ENCODE results near the gene KIF23.

The KIF23 gene

DNA sequence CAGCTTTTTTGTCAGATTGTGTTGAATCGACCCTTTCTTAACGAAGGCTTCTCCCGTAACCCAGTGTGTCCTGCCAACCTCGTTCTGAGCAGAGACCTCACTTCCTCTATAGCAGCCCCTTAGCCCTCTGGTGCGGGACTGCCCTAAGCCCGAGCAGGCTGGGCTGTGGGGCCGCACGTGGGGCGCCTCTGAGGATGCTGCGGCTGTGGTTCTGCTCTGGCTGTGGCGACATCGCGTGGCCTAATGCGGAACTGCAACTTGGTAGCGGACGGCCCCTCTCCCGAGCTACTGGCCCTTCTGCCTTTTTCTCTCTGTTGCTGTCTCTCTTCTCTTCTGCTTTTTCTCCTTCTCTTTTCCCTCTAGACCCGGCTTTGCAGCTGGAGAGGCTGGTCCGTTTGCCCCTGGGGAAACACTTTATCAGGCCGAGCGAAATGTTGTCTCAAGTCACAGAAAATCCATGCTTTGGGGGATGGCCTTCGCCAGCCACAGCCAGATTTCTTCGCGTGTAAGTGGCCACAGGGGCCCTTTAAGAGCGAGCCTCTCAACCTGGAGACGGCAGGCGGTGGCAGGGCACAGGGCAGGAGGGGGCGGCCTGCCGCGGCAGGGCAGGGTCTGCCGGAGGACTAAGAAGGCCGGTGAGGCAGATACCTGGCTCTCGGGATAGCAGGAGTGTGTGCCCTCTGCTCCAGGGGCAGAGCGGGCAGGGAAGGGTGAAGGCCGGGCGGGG is 19.4 kb upstream of the KIF23 start:
- DNase-seq (ENCODE audit: low read depth in 2 of 2) = peak; percentile 75 to 94

DNA sequence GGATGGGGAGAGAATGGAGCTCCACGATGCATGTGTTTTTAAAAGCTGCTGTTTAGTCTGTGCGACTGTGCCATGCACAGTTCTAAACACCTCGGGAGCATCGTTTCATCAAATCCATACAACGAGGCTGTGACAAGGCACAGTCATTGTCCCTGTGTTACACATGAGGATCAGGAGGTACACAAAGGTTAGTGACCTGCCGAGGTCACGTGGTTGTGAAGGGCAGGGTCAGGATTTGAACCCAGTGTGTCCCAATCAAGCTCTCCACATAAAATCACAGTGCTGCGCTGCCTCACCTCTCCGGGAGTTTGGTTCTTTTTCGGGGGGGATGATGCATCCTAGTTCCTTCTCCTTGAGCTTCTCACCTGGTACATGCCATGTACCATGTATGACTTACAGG is 18.7 kb upstream of the KIF23 start:
- DNase-seq (ENCODE audit: low read depth in 2 of 2) = no peak

DNA sequence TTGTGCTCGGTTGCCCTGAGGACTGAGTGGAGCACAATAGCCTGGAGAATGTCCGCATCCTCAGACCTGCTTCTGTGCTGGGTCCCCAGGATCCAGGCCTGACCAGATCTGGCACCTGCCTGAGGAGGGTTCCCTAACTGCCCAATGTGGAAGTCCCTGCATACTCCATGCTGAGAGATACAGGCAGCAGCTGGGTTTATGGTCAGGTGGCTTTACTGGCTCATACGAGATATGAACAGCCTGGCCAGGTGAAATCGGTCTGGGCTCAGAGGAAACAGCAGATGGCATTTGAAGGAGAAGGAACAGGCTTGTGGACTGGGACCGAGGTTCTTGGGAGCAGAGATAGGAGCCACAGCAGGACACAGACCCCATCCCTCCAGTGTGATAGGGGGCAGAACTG is 18.2 kb upstream of the KIF23 start:
- DNase-seq (ENCODE audit: low read depth in 2 of 2) = no peak

DNA sequence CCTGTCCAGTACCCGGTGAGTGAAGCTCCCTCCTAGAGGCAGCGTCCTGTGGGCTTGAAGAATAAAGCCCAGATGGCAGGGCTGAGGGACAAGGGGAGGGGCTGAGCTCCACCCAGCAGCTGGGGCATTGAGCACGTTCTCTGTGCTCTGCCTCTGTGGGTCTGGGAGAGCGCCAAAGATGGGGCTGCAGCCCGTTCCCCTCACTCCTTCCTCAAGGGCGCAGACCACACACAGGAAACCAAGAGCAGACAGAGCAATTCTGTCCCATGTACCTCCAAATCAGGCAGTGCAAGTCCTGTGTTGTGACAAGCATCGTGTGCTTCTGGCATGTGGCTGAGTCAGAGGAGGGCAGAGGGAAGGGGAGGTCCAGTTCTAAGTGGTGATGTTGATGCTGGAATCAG is 15.7 kb upstream of the KIF23 start:
- DNase-seq (ENCODE audit: low read depth in 2 of 2) = no peak

DNA sequence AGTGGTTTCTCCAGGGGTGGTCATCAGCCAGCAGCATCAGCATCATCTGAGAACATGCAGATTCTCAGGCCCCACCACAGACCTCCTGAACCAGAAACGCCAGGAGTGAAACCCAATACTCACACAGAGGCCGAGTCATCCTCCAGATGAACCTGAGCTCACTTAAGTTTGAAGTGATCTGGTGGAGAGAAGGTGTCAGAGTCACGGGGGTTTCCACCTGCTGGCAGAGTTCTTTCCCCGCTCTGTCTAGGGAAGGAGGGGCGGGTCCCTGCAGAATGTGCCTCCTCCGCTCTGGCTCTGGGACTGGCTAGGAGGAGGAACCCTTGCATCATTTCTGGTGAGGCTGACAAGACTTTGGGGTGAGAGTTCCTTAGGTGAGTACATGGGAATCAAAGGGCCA is 13.3 kb upstream of the KIF23 start:
- peak in 1 of 2 donors; percentile 29 for DNase-seq (ENCODE audit: low read depth in 2 of 2)

DNA sequence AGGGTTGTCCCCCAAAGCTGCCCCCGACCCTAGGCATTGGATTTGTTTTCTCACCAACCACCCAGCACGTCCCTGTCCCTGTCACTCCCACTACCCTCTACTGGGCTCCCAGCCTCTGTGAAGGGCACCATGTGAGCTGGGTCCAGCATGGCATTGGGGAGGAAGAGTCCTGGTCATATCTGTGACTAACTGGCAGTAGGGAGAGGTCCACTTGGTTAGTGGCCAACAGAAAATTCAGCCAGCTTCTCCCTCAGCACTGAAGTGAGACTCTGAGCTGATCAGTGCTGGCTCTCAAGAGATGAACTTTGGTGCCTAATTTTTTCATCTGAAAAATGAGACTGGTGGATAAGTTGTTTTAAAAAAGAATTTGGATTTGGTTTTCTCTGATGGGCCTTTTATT is 11.3 kb upstream of the KIF23 start:
- no peak for DNase-seq (ENCODE audit: low read depth in 2 of 2)

DNA sequence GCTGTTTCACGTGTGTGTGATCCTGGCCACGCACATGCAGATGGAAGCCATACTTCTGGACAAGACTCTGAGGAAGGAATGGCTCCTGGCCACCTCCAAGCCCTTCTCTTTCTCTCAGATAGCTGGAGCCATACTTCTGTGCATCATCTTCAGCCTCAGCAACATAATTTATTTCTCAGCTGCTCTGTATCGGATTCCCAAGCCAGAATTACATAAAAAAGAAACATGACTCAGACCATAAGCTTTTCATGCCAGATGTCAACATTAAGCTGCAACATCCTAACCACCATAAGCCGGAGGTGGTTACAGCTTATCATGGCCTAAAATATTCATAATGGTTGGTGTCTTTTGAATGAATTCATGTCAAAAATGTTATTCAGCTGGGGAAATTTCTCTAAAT is 10.6 kb upstream of the KIF23 start:
- no peak for DNase-seq (ENCODE audit: low read depth in 2 of 2)

DNA sequence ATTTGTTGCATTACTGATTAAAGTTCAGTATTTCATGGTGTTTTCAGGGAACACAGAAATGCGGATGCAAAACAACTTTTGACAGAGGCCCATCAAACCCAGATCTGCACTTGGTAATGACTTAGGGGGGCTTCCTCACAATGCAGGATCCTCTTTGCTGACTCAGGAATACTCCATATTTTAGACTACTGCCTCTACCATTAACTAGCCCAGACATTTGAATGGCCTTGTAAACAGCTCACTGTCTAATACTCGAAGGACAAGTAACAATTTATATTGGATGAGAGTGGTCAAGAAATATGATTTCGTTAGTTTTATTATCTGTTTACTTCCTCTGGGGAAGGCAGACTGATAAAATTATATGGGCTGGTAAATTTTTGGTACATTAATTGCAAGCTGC is 9.0 kb upstream of the KIF23 start:
- no peak for DNase-seq (ENCODE audit: low read depth in 2 of 2)

DNA sequence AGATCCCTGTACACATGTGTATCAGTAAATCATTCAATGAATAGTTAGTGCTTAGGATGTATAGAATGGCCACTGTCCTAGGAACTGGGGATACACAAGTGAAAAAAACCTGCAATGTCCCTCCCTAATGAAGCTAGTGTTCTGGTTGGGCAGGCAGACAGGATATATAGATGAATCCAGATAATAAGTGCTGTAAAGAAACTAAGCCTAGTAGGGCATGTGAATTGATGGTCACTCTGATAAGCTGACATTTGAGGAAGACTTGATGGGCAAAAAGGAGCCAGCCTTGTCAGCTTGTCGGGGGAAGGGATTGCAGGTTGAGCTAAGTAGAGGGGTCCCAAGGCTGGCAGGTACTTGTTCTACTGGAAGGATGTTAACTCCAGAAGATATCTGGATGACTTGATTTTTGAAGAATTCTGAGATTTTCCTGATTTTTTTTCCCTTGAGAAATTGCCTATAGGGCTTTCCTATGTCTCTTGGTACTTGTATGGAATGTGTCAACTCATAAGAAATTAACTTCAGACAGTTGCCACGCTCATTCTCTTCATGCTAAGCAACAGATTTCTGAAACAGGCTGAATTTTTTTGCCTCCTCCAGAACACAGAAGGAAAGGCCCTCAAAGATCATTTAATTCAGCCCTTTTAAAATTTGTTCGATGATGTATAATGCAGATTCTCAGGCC is 6.3 kb upstream of the KIF23 start:
- DNase-seq (ENCODE audit: low read depth in 2 of 2) = no peak

DNA sequence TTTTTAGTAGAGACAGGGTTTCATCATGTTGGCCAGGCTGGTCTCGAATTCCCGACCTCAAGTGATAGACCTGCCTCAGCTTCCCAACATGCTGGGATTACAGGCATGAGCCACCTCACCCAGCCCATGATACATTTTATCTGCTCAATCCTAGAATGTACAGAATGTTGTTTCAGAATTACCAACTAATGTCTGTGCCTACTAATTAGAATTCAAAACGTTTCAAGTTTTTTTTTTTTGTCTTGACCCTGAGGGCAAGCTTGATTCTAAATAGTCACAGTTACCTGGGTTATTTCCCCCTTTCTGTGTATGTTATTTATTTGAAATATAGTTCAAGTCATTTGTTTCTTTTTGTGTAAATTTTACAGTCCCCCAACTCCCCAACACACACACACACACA is 5.3 kb upstream of the KIF23 start:
- DNase-seq (ENCODE audit: low read depth in 2 of 2) = no peak

DNA sequence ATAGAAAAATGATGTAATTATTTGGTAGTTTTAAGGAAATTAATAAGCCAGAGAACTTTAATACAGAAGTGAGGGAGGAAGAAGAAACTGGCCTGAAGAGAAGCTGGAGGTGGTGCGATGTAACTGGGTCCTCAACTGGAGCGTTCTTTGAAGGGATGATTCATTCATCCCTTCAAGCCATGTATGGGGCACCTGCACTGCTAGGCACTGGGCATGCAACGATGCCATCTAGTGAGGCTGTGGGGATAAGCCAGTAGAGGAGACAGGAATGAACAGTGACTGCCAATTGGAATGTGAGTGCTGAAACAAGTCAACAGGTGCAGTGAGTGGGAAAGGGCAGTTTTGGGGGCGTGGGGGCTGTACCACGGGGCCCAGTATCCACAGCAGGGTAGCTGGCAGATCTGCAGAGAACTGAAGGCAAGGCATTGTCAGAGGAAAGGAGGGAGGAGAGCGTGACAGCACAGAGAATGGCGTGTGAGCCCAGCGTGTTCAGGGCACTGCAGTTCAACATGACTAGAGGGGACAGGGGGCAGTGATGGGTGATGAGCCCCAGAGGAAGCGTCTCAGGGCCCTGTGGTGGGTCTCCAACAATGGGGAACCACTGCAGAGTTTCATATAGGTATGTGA is 3.8 kb upstream of the KIF23 start:
- DNase-seq (ENCODE audit: low read depth in 2 of 2) = peak in 1 of 2 donors; percentile 16

DNA sequence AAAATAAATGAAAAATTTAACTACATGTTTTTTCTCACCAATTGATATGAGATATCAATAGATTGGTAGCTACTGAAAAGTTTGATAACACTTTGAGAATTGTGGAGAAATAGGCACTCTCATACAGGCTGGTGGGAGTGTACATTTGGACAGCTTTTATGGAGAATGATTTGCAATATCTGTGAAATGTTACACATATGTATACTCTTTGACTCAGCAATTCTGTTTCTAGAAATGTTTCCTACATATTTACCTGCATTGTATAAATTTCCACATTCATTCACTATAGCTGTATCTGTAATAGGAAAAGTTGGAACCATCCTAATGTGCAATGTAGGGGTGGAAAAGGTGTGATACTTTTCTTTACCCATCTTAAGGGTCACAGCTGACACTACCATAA is 1.9 kb upstream of the KIF23 start:
- no peak for DNase-seq (ENCODE audit: low read depth in 2 of 2)

DNA sequence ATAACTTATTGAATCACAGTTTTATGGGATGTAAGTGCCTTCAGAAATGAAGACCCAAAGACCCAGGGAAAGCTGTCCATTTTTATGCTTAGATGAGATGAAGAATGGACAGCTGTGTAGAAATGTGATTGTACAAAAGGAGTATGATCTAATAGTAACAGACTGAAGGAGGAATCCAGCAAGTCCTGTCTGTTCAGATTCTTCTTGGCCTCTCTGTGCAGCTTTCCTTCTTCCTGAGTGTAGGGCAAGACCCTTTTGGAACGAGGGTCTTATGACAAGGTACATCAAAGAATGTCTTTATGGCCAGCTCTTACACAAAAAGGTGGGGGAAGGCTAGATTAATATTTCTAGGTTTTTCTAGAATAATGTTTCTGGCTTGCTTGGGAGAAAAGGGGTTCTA is 1.4 kb upstream of the KIF23 start:
- DNase-seq (ENCODE audit: low read depth in 2 of 2) = no peak

DNA sequence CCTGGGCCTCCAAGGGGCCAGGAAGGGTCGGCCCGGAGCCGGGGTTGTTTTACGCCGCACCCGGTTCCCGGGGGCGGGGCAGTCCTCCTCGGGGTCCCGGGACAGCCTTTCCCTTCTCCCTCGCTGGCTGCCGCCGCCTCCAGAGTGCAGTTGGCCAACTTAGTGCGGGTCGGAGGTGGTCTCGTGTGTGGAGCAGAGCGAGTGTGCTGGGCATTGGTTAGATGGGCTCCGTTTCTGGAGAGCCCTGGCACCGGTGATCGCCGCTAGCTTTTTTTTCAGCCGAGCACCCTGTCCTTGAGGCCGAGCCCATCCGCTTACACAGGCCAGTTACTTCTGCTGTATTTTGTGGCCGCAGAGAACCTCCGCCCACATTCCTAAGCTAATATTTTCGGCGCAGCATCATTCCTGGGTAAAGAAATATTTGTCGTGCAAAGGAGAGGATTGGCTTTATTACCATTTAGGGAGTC is 585 bp downstream of the KIF23 start:
- no peak for DNase-seq (ENCODE audit: low read depth in 2 of 2)

DNA sequence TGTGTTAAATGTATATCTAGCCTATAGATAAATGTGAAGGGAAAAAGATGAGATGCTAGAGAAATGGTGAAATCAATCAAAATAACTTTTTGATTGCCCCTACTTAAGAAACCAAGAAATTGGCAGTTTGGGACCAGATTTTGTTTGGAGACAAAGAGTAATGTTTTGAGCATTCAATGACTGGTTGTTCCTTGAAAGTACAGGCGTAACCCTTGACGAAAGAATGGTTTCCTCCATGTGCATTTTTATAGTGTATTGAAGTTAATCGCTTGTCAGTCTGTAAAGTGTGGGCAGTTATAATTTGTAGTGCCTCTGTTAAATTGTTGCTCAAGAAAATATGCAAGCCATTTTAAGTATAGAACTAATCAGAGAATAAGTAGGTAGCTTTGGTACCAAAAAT is 1.2 kb downstream of the KIF23 start:
- no peak for DNase-seq (ENCODE audit: low read depth in 2 of 2)

DNA sequence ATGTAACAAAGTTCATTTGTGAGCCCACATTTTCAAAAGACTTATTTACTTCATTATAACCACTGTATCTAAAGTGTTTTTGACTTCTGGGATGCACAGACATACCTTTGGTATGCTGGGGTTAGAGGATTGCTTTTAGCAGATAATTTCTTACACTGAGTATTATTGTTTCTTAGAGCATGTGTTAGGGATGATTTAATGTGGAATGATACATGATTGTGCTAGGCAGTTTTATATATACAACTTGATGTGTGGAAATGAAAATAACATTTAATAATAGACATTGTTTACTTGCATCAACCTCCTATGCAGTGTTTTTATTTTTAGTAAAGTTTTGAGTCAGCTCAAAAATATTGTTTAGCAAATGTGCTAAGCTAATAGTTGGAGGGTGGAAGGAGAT is 3.4 kb downstream of the KIF23 start:
- no peak for DNase-seq (ENCODE audit: low read depth in 2 of 2)

DNA sequence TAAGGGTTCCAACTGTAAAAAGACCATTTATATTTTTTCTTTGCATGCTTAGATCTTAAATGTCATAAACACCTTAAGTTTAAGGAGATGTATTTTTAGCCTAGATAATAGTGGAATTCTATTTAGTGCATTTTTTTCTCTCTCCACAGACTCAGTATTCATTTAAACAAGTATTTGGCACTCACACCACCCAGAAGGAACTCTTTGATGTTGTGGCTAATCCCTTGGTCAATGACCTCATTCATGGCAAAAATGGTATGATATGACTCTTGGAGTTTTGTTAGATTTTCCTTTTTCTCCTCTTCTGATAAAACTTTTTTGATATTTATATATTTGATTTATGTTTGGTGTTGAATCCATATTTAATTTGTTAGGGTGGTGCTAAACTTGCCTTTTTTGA is 7.3 kb downstream of the KIF23 start:
- no peak for DNase-seq (ENCODE audit: low read depth in 2 of 2)

DNA sequence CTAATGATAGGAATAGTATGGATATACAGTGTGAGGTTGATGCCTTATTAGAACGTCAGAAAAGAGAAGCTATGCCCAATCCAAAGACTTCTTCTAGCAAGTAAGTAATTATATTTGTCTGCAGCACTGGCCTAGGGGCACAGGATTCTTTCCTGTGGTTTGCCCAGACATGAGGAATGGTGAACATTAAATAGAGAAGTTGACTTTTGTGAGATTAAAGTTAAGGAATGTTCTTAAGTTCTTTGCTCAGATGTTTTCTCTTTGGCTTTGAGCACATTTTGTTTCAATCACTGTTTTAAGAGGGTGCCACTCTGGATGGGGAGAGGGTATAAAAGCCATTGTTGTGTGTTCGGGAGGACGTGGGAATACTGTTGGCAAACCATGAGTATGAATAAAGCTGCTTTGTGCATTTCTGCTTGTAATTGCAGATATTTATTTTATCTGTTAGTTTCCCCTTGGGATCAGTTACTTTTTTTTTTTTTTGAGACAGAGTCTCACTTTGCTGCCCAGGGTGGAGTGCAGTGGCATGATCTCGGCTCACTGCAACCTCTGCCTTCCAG is 8.3 kb downstream of the KIF23 start:
- DNase-seq (ENCODE audit: low read depth in 2 of 2) = no peak

DNA sequence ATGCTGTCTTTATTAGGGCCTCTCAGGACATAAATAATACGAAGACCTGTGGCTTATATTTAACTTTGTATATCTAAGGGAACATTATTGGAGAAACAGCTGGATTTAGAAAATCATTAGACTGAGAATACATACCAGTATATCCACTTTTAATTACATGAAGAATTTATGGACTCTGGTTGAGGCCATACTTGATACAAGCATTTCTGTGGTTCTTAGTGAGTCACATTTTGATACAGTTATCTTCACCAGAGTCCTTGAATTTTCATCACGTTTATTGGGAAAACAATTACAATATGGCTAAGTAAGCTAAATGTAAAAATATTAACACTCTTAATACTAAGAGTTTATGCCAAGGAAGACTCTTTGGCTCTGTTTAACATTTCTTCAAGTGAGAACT is 9.9 kb downstream of the KIF23 start:
- DNase-seq (ENCODE audit: low read depth in 2 of 2) = no peak

DNA sequence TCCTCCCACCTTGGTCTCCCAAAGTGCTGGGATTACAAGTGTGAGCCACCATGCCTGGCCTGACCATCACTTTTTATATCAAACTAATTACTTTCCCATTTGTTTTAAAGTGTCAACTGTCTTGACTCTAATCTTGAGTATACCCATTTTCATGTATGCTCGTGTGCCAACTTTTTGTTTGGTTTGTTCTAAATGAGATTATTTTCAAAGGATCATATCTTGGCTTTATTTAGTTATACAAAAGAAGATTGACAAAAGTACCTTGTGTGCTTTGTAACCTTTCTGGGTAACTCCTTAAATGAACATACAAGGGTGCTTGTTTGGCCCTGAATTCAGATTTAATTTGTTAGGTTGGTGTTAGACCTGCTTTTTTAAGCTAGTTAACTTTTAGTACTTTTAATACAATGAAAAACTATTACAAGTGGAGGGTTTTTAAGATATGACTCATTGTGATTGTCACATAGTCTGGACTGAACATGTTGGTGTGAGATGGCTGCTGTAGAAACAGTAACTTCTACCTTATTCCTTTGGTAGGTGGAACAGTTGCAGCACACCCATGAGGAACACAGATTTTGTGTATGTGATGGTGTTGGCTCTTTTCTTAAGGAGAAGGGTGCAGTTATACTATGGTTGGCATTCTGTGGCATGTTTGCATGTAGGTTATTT is 10.7 kb downstream of the KIF23 start:
- no peak for DNase-seq (ENCODE audit: low read depth in 2 of 2)

DNA sequence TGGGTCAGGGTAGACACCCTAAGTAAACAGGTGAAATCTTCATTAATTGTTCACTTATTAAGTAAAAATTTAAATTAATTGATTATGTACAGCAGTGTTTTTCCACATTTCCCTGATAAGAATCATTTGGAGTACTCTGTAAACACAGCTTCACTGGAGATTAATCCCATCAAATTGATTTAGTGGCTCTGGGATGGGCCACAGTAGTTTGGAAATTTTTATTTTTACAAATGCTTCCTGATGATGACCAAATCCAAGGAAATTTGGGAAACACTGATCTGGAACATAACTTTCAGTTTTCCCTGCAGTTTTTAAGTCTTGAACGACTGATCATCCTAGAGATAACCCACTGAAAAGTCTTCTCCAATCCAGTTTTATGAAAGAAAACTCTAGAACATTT is 19.7 kb downstream of the KIF23 start:
- DNase-seq (ENCODE audit: low read depth in 2 of 2) = no peak

DNA sequence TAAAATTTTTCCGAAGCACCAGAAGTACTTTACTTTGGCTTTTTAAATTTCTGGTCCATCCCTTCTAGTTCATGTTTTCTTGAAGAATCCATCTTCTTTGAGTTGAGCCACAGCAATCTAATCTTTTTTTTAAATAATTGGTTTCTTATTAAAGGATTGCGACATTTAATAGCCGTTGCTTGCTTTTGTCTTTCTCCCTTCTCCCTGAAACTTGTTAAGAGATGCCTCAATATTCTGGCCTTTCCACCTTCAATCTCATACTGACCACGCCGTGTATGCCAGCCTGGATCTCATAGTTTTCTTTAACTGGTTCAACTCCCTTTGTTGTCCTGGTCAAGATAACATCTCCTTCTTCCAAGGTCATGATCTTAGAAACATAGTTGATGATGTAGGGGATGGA is 20.1 kb downstream of the KIF23 start:
- no peak for DNase-seq (ENCODE audit: low read depth in 2 of 2)

Measured in stimulated activated CD4-positive, alpha-beta T cell treated with anti-CD3 and anti-CD28 coated beads, Interleukin-4, amount 100 ng/mL, for 48 hours (primary cell).